Endothelial cell (in vitro differentiated cells): ENCODE measurements around the gene ZGRF1. TPM values are rescaled to one million over a fixed set of nuclear protein-coding genes. Genes with fewer than 3 reads are reported as not detected.
A peak's percentile ranks its signal among the peaks of the same experiment; 100 is the strongest.
"Not testable (repeated sequence)": the region's sequence is repeated elsewhere in the genome, so short reads cannot be mapped to it uniquely, and the experiment has no call there.

ENCODE experiments used
- DNase-seq: peaks from one replicate; pipeline ENCODE4 v3.0.0; 2021; ENCODE audit warnings: low spot score
- H3K27ac Mint-ChIP-seq: one replicate; pipeline ENCODE4 v1.8.0; 2021; ENCODE audit warnings: mixed read lengths, inconsistent platforms; ENCODE audit not compliant: unreplicated experiment
- H3K27me3 Mint-ChIP-seq: one replicate; pipeline ENCODE4 v1.8.0; 2021; ENCODE audit warnings: mild to moderate bottlenecking, moderate library complexity, mixed read lengths, inconsistent platforms; ENCODE audit not compliant: unreplicated experiment
- H3K36me3 Mint-ChIP-seq: one replicate; pipeline ENCODE4 v1.8.0; 2021; ENCODE audit warnings: mild to moderate bottlenecking, low read depth, mixed read lengths, inconsistent platforms; ENCODE audit not compliant: unreplicated experiment
- H3K4me1 Mint-ChIP-seq: one replicate; pipeline ENCODE4 v1.8.0; 2021; ENCODE audit warnings: mild to moderate bottlenecking, mixed read lengths, inconsistent platforms; ENCODE audit not compliant: unreplicated experiment
- H3K4me3 Mint-ChIP-seq: one replicate; pipeline ENCODE4 v1.8.0; 2021; ENCODE audit warnings: mild to moderate bottlenecking, mixed read lengths, inconsistent platforms; ENCODE audit not compliant: unreplicated experiment
- H3K9me3 Mint-ChIP-seq: one replicate; pipeline ENCODE4 v1.8.0; 2021; ENCODE audit warnings: mixed read lengths, inconsistent platforms; ENCODE audit not compliant: unreplicated experiment
- CTCF ChIP-seq: fragments of 200-600 bp; sonication (generic); IDR thresholded peaks from one replicate; pipeline ENCODE4 v1.5.0; 2021; ENCODE audit warnings: antibody characterized with exemption; ENCODE audit not compliant: unreplicated experiment
- microRNA-seq: library from miRNA; unstranded; fragments of <30 nt; microRNA quantifications from one replicate; pipeline ENCODE4, GENCODE V29; 2020; ENCODE audit not compliant: unreplicated experiment
- total RNA-seq: library from RNA; stranded (reverse); fragmentation: NEBNext Ultra II Directional; extraction: Animal tissue kit (Norgen Biotek cat#: 25700); gene quantifications from one replicate; pipeline ENCODE4 v1.2.1, GENCODE V29; 2021; ENCODE audit not compliant: unreplicated experiment

Gene ZGRF1
- total RNA-seq, 1 donor from 2014 or later: 15.6 TPM

GRCh38 chr4:112504807-112505206 lies 131.9 kb downstream of the ZGRF1 start:
- no peak for TF ChIP-seq CTCF
- no peaks in the 10 kb centered on the region for H3K9me3 Mint-ChIP-seq
- DNase-seq: no peak
- peaks cover 11% of the 10 kb centered on the region for H3K4me1 Mint-ChIP-seq
- no peak overlapping the region for H3K27ac Mint-ChIP-seq
- no peaks in the 10 kb centered on the region for H3K36me3 Mint-ChIP-seq
- H3K4me3 Mint-ChIP-seq: no peak overlapping the region
- peaks cover 15% of the 10 kb centered on the region for H3K27me3 Mint-ChIP-seq

- no peak overlapping the region for H3K4me3 Mint-ChIP-seq
- TF ChIP-seq CTCF: no peak
- no peak for DNase-seq
- H3K27ac Mint-ChIP-seq: no peak overlapping the region
- H3K9me3 Mint-ChIP-seq: no peaks in the 10 kb centered on the region
- H3K36me3 Mint-ChIP-seq: no peaks in the 10 kb centered on the region
- peaks cover 5% of the 10 kb centered on the region for H3K27me3 Mint-ChIP-seq
- no peaks in the 10 kb centered on the region for H3K4me1 Mint-ChIP-seq
Observed at GRCh38 chr4:112502871-112503270, 133.8 kb downstream of the ZGRF1 start.

- Mint-ChIP-seq H3K4me1 (no peaks in the 10 kb centered on the region), H3K27ac (no peak overlapping the region), H3K27me3 (peaks cover 3% of the 10 kb centered on the region), H3K4me3 (no peak overlapping the region), H3K36me3 (peaks cover 11% of the 10 kb centered on the region), H3K9me3 (peaks cover 7% of the 10 kb centered on the region)
- DNase-seq: no peak
- no peak for TF ChIP-seq CTCF
Observed at GRCh38 chr4:112492321-112492720, 144.4 kb downstream of the ZGRF1 start.

GRCh38 chr4:112490808-112491207 lies 145.9 kb downstream of the ZGRF1 start:
- not testable (repeated sequence) for H3K27me3 Mint-ChIP-seq, H3K4me1 Mint-ChIP-seq, DNase-seq, H3K27ac Mint-ChIP-seq, H3K9me3 Mint-ChIP-seq, H3K4me3 Mint-ChIP-seq
- H3K36me3 Mint-ChIP-seq: peaks cover 11% of the 10 kb centered on the region

Small RNA genes lying within 50 kb of the gene (microRNA-seq; reads per million reads assigned to microRNA genes)
- 141,508 reads per million, percentile 100 among the genes with 10 or more reads in this experiment for gene MIR302A
- 79,918 reads per million, percentile 100 among the genes with 10 or more reads in this experiment for gene MIR302B
- gene MIR302C: 42,256 reads per million, percentile 99 among the genes with 10 or more reads in this experiment
- gene MIR302D: 63,880 reads per million, percentile 100 among the genes with 10 or more reads in this experiment
- gene MIR367: 188 reads per million, percentile 85 among the genes with 10 or more reads in this experiment

Other genes with a start within 250 kb of the ZGRF1 start
- not detected for gene NEUROG2, start 120.7 kb downstream of the ZGRF1 start, total RNA-seq
- gene LARP7, start 234 bp upstream of the ZGRF1 start, total RNA-seq: 36.8 TPM